K562 (cell line): Measurements from ENCODE around the gene SDSL. TPM values are rescaled to one million over a fixed set of nuclear protein-coding genes. Genes with fewer than 3 reads are reported as not detected.

Source experiments
- ATAC-seq: fragments of 200-7000 bp; cut with Tn5 transposase; 3 replicates; pipeline ENCODE4 v1.9.1; 2020; ENCODE audit warnings: moderate library complexity
- BruUV-seq: library from RNA; stranded (reverse); fragments of 400-500 nt; replicated peaks from 2 replicates; lab custom pipeline; 2021; lab: Mats Ljungman, UMichigan
- CTCF ChIA-PET: fragments of 300-600 bp; formaldehyde crosslinking; extraction: SDS; loops from one replicate; lab custom pipeline; 2021; ENCODE audit warnings: low intra/inter-chr PET ratio; lab: Yijun Ruan, JAX
- POLR2A ChIA-PET: fragments of 300-600, 350-650 bp; sonication (Branson Sonifier 250); formaldehyde crosslinking; extraction: SDS; loops from one replicate; lab custom pipeline; 2021; ENCODE audit warnings: antibody characterized with exemption, inconsistent platforms; lab: Yijun Ruan, JAX
- DNase-seq, 4 experiments: peaks; one replicate each; pipeline versions ENCODE4 v3.0.0 to v3.0.0-alpha.2; 2011 to 2018; ENCODE audit warnings: low spot score in 3 of 4, mixed read lengths in 3 of 4; ENCODE audit errors: extremely low read depth in 1 of 4
- FAIRE-seq: peaks from 2 replicates; lab custom pipeline; 2011; peaks lifted over from hg19 to GRCh38; lab: Jason Lieb, UNC
- H2AFZ ChIP-seq: 2 replicates; pipeline ENCODE4 v1.6.0; 2011; ENCODE audit warnings: low read depth, low read length, control low read depth, inconsistent platforms
- H3K27ac ChIP-seq: fragments of 200-600 bp; 3 replicates; pipeline ENCODE4 v1.8.0; 2011; ENCODE audit warnings: low read depth, mild to moderate bottlenecking, control low read depth, inconsistent platforms, low read length, moderate library complexity, mixed read lengths; ENCODE audit errors: extremely low read depth
- H3K27me3 ChIP-seq, 2 experiments: fragments of 300-600 bp in 1 of 2; 2 replicates in 1 of 2; 3 replicates in 1 of 2; pipeline versions ENCODE4 v1.6.0 to v1.8.0; 2011; ENCODE audit warnings: inconsistent platforms in 2 of 2, low read length in 2 of 2, mild to moderate bottlenecking in 1 of 2, mixed read lengths in 1 of 2, moderate library complexity in 1 of 2; ENCODE audit not compliant: control insufficient read depth in 2 of 2, insufficient read depth in 2 of 2
- H3K36me3 ChIP-seq: fragments of 300-600 bp; 3 replicates; pipeline ENCODE4 v1.8.0; 2011; ENCODE audit warnings: mild to moderate bottlenecking, low read length, inconsistent platforms; ENCODE audit not compliant: control insufficient read depth, insufficient read depth
- H3K4me1 ChIP-seq, 2 experiments: fragments of 200-600 bp in 1 of 2; replicated peaks in 1 of 2; 2 replicates in 1 of 2; 3 replicates in 1 of 2; pipeline versions ENCODE4 v1.5.1 to v1.8.0; 2011; ENCODE audit warnings: inconsistent platforms in 2 of 2, low read length in 2 of 2, mild to moderate bottlenecking in 1 of 2, mixed read lengths in 1 of 2, moderate library complexity in 1 of 2; ENCODE audit not compliant: control insufficient read depth in 2 of 2, insufficient read depth in 2 of 2
- H3K4me2 ChIP-seq: 2 replicates; pipeline ENCODE4 v1.6.1; 2011; ENCODE audit warnings: low read length, control low read depth, inconsistent platforms, mixed read lengths; ENCODE audit not compliant: insufficient read depth
- H3K4me3 ChIP-seq: fragments of 200-600 bp; sonication (generic), shearing (Covaris generic); 2 replicates; pipeline ENCODE4 v1.5.1; 2016; ENCODE audit warnings: control low read depth, inconsistent platforms
- H3K79me2 ChIP-seq: fragments of 200-600 bp; 3 replicates; pipeline ENCODE4 v1.8.0; 2011; ENCODE audit warnings: low read length, inconsistent platforms; ENCODE audit not compliant: control insufficient read depth, insufficient read depth
- H3K9ac ChIP-seq, 2 experiments: 2 replicates each; pipeline versions ENCODE4 v1.6.0 to v1.6.1; 2011; ENCODE audit warnings: low read depth in 2 of 2, low read length in 2 of 2, control low read depth in 1 of 2, inconsistent platforms in 1 of 2, mild to moderate bottlenecking in 1 of 2, mixed read lengths in 1 of 2; ENCODE audit not compliant: insufficient read depth in 1 of 2
- H3K9me1 ChIP-seq: one replicate; pipeline ENCODE4 v1.6.0; 2011; ENCODE audit warnings: inconsistent platforms, mild to moderate bottlenecking, low read length, moderate library complexity; ENCODE audit not compliant: control insufficient read depth, insufficient read depth
- H3K9me3 ChIP-seq: replicated peaks from 2 replicates; pipeline ENCODE4 v1.5.1; 2011; ENCODE audit warnings: low read depth, low read length, inconsistent platforms; ENCODE audit not compliant: control insufficient read depth, insufficient read depth
- H4K20me1 ChIP-seq: replicated peaks from 2 replicates; pipeline ENCODE4 v1.6.1; 2011; ENCODE audit warnings: low read length, inconsistent platforms, mixed read lengths; ENCODE audit not compliant: control insufficient read depth, insufficient read depth
- CBFB ChIP-seq: sonication (generic); formaldehyde crosslinking; IDR thresholded peaks from 2 replicates; pipeline ENCODE4 v1.4.0; 2020; ENCODE audit warnings: mild to moderate bottlenecking, missing genetic modification reagents
- CEBPG ChIP-seq, 3 experiments: fragments of 200-800 bp in 1 of 3; sonication (Bioruptor generic) in 1 of 3; sonication (generic) in 1 of 3; formaldehyde crosslinking in 1 of 3; IDR thresholded peaks in 2 of 3; conservative IDR thresholded peaks in 1 of 3; 2 replicates each; pipeline versions ENCODE4 v1.6.1 to v1.8.0; 2016 to 2022; ENCODE audit warnings: missing compliant biosample characterization in 2 of 3, missing genetic modification characterization in 2 of 3, mild to moderate bottlenecking in 1 of 3, missing genetic modification reagents in 1 of 3
- FOXA1 ChIP-seq: fragments of 450-650 bp; IDR thresholded peaks from 2 replicates; pipeline ENCODE4 v1.6.1; 2016; ENCODE audit warnings: mild to moderate bottlenecking, borderline replicate concordance
- JUNB ChIP-seq: fragments of 450-650 bp; formaldehyde crosslinking; conservative IDR thresholded peaks from 2 replicates; pipeline ENCODE4 v1.4.0; 2020; ENCODE audit warnings: mild to moderate bottlenecking
- NR4A1 ChIP-seq, 2 experiments: fragments of 250-450 bp in 1 of 2; fragments of 450-650 bp in 1 of 2; sonication (Bioruptor Pico) in 1 of 2; IDR thresholded peaks; 2 replicates each; pipeline versions ENCODE4 v1.4.0 to v1.6.1; 2016 to 2020; ENCODE audit warnings: mild to moderate bottlenecking in 2 of 2, missing compliant biosample characterization in 1 of 2, missing genetic modification characterization in 1 of 2, moderate library complexity in 1 of 2
- PCBP1 ChIP-seq: fragments of 200-400 bp; formaldehyde crosslinking; IDR thresholded peaks from 2 replicates; pipeline ENCODE4 v1.6.1; 2018; ENCODE audit warnings: mild to moderate bottlenecking, low read depth, low read length; ENCODE audit not compliant: poor library complexity, severe bottlenecking
- RBBP5 ChIP-seq: fragments of 200-600 bp; sonication (generic); IDR thresholded peaks from 2 replicates; pipeline ENCODE4 v1.6.1; 2012; ENCODE audit warnings: borderline replicate concordance, mild to moderate bottlenecking, low read length, control low read depth, inconsistent platforms; ENCODE audit not compliant: insufficient read depth, poor library complexity, severe bottlenecking
- TRIM24 ChIP-seq, 2 experiments: fragments of 450-650 bp; IDR thresholded peaks; 2 replicates each; pipeline ENCODE4 v1.6.1; 2016
- ZFP36 ChIP-seq: fragments of 150-350 bp; IDR thresholded peaks from 2 replicates; pipeline ENCODE4 v1.6.1; 2018; ENCODE audit warnings: low read length, low read depth; ENCODE audit not compliant: partially characterized antibody
- WGBS: fragments of 100-300 bp; shearing (Covaris generic); methylation state at CpG from one replicate; pipeline ENCODE4 v1.1.6; 2016; ENCODE audit warnings: low coverage, mixed read lengths; ENCODE audit not compliant: insufficient coverage; ENCODE audit errors: missing lambda C conversion rate; 5-methylcytosine and 5-hydroxymethylcytosine counted together
- in situ Hi-C: fragments of 300-500 bp; cut with MboI; formaldehyde crosslinking; loops from 4 replicates; pipeline ENCODE4 v1.15.0; 2018; ENCODE audit warnings: inconsistent platforms, mixed read lengths
- intact Hi-C: fragments of 100-400 bp; cut with micrococcal nuclease; formaldehyde crosslinking; loops from 2 replicates; pipeline ENCODE4 v1.14.2; 2022
- polyA plus RNA-seq, 8 experiments: library from polyadenylated mRNA; depleted of rRNA in 4 of 8; stranded (reverse) in 5 of 8; unstranded in 3 of 8; fragments of >200 nt; fragmentation: Nextera tagmentation in 2 of 8; fragmentation: Illumina TruSeq in 1 of 8; extraction: Ambion mirVana in 2 of 8; extraction: Trizol in 1 of 8; gene quantifications; 2 replicates each; pipeline versions ENCODE4 v1.2.1 to v1.2.3, GENCODE V29; 2011 to 2014; ENCODE audit warnings: inconsistent platforms in 1 of 8, missing spikeins in 1 of 8
- total RNA-seq, 7 experiments: library from RNA; depleted of rRNA in 6 of 7; stranded (reverse); fragments of >200 nt in 6 of 7; fragmentation: Illumina TruSeq in 2 of 7; extraction: Trizol in 2 of 7; gene quantifications; 2 replicates each; pipeline versions ENCODE4 v1.2.1 to v1.2.3, GENCODE V29; 2011 to 2021; ENCODE audit warnings: low replicate concordance in 1 of 7
- TF ChIP-seq, protein P1 (sequence below): fragments of 450-650 bp; formaldehyde crosslinking; IDR thresholded peaks from 2 replicates; pipeline ENCODE4 v1.4.0; 2020; ENCODE audit warnings: mild to moderate bottlenecking
- TF ChIP-seq, protein P2 (sequence below), 2 experiments: IDR thresholded peaks in 1 of 2; conservative IDR thresholded peaks in 1 of 2; 2 replicates each; pipeline ENCODE4 v1.6.1; 2016; ENCODE audit warnings: low read depth in 2 of 2, mild to moderate bottlenecking in 1 of 2, missing compliant biosample characterization in 1 of 2, missing genetic modification characterization in 1 of 2, moderate library complexity in 1 of 2
- TF ChIP-seq, protein P3 (sequence below): fragments of 450-650 bp; IDR thresholded peaks from 2 replicates; pipeline ENCODE4 v1.6.1; 2016
- TF ChIP-seq, protein P4 (sequence below): IDR thresholded peaks from 2 replicates; pipeline ENCODE4 v1.6.1; 2016; ENCODE audit warnings: missing genetic modification characterization, missing compliant biosample characterization

Gene SDSL
- total and polyA plus RNA-seq, 9 of the 15 experiments (the other 6 are each of a cell fraction or from before 2014, with no cell fraction given): 0.31 to 11.0 (median 7.4) TPM

DNA sequence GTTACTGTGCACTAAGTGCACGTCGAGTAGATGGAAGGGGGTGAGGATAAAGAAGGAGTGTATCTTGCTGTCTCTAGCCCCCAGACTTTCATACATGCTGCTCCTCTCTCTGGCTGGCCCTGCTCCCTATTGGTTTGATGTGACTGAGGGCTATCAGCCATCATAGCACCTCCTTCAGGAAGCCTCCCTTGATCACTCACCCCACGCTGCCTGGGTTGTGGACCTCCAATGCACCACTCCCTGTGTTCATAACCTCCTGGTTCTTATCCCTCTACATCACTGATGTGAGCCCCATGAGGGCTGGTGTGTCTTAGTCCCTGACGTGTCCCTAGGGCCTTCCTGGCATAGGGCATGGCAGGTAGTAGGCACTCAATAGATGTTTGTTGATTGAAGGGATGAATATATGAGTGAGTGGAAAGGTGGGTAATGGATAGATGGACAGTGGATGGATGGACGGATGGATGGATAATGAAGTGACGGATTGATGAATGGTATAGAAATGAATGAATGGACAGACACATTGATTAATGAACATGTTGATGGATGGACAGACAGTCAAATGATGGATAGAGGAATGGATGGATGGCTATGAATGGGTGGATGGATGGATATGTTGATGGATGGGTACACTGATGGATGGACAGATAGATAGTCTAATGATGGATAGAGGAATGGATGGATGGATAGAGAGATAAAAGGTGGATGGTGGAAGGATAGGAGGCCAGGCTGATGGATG lies 15.0 kb downstream of the SDSL start:
- no peaks in the 10 kb centered on the region for H3K79me2 ChIP-seq
- DNase-seq (no peak), ATAC-seq (no peak), FAIRE-seq (no peak)
- H4K20me1 ChIP-seq: no peaks in the 10 kb centered on the region
- H3K9me1 ChIP-seq: no peaks in the 10 kb centered on the region
- in situ Hi-C loops: no loop called here
- no peak overlapping the region for H3K27ac ChIP-seq
- POLR2A ChIA-PET: no interaction called here
- H3K4me3 ChIP-seq: no peak overlapping the region
- H3K9me3 ChIP-seq: no peaks in the 10 kb centered on the region
- no peaks in the 10 kb centered on the region for H3K36me3 ChIP-seq
- no TSS peak for BruUV-seq
- intact Hi-C loops: no loop called here
- peaks cover 6 to 25% of the 10 kb centered on the region in 2 experiments; a peak in 3 of 5 replicates for H3K27me3 ChIP-seq
- H3K4me2 ChIP-seq: no peak overlapping the region
- no peak overlapping the region for H2AFZ ChIP-seq
- CTCF ChIA-PET: no interaction called here
- 1% methylated on average over 6 of the region's 6 CpGs for WGBS
- H3K9ac ChIP-seq: no peak overlapping the region
- peaks cover 5 to 8% of the 10 kb centered on the region in 2 experiments; a peak in 3 of 5 replicates for H3K4me1 ChIP-seq
- TF ChIP-seq NR4A1 (CRISPR knock-in tag; IDR thresholded peaks at IDR 0.05): no peak
- TF ChIP-seq NR4A1 (tag; IDR thresholded peaks at IDR 0.05): no peak
- TF ChIP-seq, protein P1, sequence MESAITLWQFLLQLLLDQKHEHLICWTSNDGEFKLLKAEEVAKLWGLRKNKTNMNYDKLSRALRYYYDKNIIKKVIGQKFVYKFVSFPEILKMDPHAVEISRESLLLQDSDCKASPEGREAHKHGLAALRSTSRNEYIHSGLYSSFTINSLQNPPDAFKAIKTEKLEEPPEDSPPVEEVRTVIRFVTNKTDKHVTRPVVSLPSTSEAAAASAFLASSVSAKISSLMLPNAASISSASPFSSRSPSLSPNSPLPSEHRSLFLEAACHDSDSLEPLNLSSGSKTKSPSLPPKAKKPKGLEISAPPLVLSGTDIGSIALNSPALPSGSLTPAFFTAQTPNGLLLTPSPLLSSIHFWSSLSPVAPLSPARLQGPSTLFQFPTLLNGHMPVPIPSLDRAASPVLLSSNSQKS: no peak
- TF ChIP-seq, protein P2, sequence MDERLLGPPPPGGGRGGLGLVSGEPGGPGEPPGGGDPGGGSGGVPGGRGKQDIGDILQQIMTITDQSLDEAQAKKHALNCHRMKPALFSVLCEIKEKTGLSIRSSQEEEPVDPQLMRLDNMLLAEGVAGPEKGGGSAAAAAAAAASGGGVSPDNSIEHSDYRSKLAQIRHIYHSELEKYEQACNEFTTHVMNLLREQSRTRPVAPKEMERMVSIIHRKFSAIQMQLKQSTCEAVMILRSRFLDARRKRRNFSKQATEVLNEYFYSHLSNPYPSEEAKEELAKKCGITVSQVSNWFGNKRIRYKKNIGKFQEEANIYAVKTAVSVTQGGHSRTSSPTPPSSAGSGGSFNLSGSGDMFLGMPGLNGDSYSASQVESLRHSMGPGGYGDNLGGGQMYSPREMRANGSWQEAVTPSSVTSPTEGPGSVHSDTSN (CRISPR knock-in tag; IDR thresholded peaks at IDR 0.05; ENCODE audit: low read depth): no peak
- TF ChIP-seq, protein P2 (tag; conservative IDR thresholded peaks at IDR 0.05; ENCODE audit: low read depth): peak; percentile 89
- no peak for TF ChIP-seq RBBP5
- TF ChIP-seq ZFP36: peak; percentile 70
- TF ChIP-seq TRIM24 (IDR thresholded peaks at IDR 0.05): no peak
- TF ChIP-seq FOXA1: no peak
- TF ChIP-seq, protein P3, sequence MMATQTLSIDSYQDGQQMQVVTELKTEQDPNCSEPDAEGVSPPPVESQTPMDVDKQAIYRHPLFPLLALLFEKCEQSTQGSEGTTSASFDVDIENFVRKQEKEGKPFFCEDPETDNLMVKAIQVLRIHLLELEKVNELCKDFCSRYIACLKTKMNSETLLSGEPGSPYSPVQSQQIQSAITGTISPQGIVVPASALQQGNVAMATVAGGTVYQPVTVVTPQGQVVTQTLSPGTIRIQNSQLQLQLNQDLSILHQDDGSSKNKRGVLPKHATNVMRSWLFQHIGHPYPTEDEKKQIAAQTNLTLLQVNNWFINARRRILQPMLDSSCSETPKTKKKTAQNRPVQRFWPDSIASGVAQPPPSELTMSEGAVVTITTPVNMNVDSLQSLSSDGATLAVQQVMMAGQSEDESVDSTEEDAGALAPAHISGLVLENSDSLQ: peak; percentile 75
- TF ChIP-seq, protein P4, sequence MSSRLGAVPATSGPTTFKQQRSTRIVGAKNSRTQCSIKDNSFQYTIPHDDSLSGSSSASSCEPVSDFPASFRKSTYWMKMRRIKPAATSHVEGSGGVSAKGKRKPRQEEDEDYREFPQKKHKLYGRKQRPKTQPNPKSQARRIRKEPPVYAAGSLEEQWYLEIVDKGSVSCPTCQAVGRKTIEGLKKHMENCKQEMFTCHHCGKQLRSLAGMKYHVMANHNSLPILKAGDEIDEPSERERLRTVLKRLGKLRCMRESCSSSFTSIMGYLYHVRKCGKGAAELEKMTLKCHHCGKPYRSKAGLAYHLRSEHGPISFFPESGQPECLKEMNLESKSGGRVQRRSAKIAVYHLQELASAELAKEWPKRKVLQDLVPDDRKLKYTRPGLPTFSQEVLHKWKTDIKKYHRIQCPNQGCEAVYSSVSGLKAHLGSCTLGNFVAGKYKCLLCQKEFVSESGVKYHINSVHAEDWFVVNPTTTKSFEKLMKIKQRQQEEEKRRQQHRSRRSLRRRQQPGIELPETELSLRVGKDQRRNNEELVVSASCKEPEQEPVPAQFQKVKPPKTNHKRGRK: no peak
- no peak for TF ChIP-seq PCBP1
- no peak for TF ChIP-seq CBFB (CRISPR knock-in tag)
- TF ChIP-seq JUNB (CRISPR knock-in tag): no peak
- TF ChIP-seq CEBPG (CRISPR knock-in tag; IDR thresholded peaks at IDR 0.05): no peak
- TF ChIP-seq CEBPG (tag; conservative IDR thresholded peaks at IDR 0.05 in 1 of 2, IDR thresholded peaks at IDR 0.05 in 1 of 2): no peak
